HG02610 (cell line): Measurements from ENCODE around the gene PDE6D.
"Not testable (repeated sequence)": the region's sequence is repeated elsewhere in the genome, so short reads cannot be mapped to it uniquely, and the experiment has no call there.

Experiments
- ATAC-seq: cut with Tn5 transposase; IDR thresholded peaks from one replicate; pipeline ENCODE4 v1.9.1; 2021; ENCODE audit warnings: mild to moderate bottlenecking, moderate library complexity; ENCODE audit not compliant: unreplicated experiment

Gene PDE6D

DNA sequence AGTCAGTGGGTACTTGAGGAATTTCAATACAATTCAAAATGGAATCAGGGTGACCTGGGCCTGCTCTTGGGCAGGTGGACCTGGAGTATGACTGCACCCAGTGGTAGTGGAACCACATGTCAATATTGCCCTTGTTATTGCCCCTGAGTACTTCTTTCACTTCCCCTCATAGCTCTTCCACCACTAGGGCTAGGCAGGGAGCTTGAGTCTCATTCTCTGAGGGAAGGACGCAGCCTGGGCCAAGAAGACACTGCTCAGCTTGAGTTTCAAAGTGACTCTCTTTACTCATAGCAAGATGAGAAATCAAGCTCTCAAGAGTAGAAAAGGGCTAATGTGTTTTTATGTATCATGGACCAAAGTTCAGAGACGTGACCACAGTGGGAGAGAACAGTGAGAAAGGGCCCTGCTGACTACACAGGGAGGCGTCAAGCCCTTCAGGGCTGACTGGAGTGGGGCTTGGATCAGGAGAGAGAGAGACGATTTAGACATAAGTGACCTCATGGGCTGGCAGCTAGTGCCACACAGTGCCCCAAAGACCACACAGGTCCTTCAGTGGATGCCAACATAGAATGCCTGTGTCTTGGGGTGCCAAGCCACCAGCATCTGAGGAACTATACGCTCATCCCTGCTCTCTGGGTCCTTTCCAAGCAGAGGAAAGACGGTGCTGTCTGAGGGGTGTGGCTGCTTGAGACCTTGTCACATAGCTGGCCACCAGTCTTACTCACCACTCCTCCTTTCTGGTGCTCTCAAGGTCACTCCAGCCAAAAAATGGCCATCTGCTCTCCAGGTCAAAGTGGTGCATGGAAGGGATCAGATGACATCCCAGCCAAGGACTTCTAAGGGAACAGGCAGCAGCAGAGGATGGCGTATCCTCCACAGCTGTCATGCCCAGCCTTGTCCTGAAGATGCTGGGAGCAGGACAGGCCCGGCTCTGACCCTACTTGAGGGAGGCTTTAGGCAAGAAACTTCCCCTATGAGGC is 59.8 kb downstream of the PDE6D start:
- peak; percentile 78 for ATAC-seq

DNA sequence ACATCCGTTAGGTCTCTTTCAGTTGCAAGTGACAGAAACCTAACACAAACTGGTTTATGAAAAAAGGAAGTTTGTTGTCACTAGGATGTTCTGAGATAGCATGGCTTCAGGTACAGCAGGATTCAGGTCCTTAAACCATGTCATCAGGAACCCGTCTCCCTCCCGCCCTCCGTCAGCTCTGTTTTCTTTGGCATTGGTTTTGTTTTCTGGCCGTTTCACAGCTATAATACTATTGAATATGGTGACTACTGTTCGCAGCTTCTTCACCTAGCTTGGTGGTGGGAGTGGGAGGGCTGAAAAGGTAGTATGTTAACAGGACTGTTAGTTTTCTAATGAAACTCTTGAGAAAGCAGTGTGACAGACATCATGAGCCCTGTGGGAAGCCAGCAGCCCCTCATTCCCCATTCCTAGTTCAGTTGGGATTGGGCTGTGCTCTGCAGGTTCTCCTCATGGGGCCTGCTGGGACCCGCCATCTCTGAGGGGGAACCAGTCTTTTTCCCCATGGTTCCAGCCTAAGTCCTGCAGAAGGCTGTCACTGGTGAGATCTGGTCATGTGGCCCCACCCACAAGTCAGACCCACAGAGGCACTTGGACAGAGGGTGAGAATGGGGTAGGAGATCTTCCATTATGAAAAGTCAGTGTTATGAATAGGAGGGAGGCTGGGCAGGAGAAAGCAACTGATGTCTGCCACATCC is 60.6 kb downstream of the PDE6D start:
- no peak for ATAC-seq

DNA sequence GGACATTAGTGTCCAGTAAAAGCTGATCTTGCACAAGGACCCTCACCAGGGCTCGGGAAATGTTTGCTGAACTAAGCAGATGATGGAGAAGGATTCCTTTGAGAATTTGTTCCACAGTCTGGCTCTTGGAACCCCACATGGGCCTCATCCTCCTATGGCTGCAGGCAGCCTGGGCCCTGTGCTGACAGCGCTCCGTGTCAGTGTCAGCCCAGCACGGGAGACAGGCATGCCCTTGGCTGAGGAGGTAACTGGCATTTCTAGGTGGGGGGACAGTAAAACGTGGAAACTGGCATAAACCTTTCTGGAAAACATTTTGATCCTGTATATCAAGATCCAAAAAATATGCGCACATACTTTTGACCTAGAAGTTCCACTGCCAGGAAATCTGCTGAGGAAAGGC is 62.3 kb downstream of the PDE6D start:
- ATAC-seq = no peak

DNA sequence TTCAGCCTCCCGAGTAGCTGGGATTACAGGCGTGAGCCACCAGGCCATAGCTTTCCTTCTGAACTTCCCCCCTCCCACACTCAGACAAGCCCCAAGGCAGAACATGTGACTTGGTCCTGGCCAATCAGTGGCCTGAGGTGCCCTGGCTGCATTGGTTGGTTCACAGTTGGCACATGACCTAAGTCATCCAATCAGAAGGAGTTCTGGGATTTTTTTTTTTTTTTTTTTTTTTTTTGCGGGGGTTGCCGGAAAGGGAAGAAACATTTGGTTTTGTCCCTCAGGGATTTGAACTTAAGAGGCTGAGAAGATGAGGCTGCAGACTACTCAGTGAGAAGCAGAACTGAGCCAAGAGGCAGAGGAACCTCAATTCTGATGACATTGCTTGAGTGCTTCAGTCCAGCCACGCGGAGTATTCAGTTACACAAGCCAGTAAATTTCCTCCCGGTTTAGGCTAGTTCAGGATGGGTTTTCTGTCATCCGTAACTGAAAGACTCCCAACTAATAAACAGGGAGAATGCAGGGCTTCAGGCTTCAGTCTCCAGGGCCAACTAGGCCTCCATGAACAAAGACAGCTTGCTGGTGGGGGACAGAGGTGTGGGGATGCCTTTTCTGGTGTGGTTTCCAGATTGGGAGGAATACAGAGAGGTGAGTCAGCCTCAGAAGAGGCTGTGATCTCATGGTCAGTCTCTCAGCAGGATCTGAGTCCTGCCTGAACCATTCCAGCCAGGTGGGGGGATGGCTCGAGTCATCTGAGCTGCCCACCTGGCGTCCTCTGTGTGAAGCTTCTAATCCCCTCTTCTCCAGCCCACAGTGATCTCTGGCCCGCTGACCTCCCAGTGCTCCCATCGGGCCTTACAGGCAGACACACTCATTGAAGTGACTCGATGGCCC is 63.6 kb downstream of the PDE6D start:
- ATAC-seq = no peak

DNA sequence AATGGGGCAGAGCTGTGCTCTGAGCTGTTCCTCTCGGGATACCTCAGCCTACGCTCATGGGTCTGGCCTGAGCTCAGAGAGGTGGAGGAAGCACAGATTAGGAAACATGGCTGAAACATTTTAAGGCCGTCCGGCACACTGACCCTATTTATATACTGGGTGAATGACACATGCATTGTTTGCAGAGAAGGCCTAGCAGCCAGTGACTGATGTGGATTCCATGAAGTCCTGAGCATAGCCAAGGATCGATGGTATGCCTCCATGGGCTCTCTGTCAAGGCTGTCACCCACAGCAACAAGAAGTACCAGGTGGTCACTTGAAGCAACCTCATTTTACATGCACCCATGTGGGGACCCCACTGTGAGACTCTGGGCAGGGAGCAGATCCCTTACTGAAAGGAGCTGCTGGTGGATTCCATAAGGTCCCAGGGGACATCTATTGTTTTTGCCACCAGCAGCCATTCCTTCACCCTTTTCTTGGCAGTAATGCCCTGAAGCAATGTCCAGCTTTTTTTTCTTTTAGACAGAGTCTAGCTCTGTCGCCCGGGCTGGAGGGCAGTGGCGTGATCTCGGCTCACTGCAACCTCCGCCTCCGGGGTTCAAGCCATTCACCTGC is 64.3 kb downstream of the PDE6D start:
- ATAC-seq = no peak

DNA sequence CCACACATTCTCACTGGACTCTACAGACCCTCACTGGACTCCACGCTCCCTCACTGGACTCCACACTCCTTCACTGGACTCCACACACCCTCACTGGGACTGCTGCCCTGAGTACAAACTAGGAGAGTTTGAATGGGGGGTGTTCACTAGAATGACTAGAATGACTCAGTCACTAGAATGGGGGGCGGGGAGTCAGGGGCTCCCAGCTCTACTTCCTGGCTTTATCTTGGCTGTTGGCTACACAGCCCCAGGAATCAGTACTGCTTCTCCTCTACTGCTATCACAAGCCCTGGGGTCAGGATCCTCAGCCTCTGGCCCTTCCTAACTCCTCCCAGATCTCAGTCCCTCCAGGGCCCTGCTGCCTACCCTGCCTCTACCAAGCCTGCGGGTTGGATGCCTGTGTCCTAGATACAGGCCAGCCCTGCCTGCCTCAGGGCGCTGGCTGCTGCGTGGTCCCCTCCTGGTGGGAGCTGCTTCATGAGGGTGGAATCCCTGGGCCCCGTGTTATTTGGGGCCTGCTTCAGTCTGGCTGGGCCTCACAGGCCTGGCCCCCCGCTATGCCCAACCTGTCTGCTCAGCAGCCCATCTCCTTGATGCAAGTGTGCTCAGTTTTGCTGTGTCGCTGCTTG is 65.0 kb downstream of the PDE6D start:
- ATAC-seq = no peak

DNA sequence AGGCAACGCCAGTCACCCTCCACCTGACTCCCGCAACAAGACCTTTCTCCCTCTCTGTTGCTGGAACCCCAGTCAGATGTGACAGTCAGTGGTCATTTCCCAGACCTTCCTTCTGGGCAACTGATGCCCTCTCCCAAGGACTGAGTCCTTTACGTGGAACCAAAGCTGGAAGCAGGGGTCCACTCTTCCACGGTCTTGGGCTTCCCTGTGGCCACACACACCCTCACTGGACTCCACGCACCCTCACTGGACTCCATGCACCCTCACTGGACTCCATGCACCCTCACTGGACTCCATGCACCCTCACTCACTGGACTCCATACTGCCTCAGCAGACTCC is 65.6 kb downstream of the PDE6D start:
- ATAC-seq = no peak

DNA sequence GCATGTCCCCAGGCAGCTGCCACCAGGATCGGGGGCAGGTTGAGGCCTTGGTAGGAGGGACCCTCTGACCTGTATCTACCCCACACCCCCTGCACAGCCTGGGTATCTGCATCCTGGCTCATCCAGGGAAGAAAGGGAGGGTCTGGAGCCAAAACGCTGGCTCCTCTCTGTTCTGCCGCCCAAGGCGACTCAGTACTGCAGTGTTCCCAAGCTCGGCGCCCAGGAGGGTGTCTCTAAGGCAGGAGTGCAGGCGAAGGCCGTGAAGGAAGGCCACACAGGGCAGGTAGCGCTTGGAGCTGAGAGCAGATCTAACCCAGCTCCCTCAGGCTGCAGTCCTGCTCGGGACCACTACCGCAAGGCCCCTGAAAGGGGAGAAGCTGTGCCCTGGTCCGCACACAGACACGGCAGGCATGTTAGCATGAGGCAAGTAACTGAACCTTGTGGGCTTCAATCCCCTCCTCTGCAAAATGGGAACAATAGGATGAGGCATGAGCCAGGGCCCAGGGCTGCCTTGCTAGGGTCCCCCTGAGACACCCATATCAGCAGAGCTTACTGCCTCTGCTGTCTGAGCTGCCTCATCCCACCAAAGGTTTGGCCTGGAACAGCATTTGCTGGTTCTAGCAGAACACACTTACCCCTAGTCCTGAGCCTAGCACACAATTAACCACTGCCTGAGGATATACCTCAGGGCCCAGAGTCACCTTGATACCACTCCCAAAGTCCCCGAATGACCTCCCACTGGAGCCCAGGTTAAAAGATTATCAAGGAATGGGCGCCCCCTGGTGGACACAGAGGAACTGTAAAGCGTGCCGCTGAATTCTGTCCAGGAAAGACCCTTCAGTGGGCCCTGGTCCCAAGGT is 66.2 kb downstream of the PDE6D start:
- ATAC-seq = no peak

DNA sequence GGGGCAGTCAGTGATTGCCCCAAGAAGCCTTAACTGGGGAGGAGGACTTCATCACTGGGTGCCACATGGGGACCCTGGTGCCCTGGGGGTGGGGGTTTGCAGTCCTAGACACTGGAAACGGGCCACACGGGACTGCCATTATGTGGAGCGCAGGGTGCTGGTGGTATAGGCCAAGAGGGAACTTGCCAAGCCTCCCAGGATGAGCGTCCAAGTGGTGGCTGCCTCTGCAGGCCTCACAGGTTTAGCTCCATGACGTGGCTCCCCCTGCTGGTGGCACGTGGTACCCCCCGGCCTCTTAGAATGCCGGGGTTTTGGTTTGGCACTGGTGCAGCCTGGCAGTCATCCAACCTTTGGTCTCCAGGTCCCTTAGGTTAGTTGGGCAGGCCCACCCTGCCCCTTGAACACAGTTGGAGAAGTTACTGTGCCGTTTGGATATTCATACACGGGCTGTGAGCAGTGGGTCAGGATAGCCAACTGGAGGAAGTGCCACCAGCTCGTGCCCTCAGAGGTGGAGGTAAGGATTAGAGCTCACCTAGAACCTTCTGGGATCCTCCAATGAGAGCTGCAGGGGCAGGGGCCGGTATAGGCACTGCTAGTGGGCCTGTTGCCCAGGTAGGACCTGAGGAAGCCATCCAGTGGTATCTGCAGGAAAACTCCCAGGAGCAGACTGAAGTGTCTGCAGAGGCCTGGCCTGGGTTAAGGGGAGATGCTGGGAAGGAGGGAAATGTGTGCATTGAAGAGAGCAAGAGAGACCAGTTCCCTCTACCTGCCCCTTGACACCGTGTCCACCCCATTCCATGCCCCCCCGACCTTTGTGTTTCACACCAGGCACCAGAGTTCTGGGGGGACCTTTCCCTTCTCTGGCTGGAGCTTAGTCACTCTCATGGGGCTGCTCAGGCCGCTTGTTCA is 67.1 kb downstream of the PDE6D start:
- no peak for ATAC-seq

DNA sequence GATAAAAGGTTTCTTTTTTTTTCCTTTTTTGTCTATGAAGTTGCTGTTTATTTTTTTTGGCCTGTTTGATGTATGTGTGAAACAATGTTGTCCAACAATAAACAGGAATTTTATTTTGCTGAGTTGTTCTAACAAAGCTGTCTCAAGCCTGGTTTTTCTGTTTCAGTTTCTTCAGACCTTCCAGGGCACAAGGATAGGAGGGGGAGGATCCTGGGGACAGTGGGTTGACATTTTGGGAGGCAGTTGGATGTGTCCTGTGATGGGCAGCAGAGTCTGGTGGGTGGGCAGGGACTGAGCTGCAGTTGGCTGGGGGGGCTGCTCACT is 67.7 kb downstream of the PDE6D start:
- not testable (repeated sequence) for ATAC-seq

DNA sequence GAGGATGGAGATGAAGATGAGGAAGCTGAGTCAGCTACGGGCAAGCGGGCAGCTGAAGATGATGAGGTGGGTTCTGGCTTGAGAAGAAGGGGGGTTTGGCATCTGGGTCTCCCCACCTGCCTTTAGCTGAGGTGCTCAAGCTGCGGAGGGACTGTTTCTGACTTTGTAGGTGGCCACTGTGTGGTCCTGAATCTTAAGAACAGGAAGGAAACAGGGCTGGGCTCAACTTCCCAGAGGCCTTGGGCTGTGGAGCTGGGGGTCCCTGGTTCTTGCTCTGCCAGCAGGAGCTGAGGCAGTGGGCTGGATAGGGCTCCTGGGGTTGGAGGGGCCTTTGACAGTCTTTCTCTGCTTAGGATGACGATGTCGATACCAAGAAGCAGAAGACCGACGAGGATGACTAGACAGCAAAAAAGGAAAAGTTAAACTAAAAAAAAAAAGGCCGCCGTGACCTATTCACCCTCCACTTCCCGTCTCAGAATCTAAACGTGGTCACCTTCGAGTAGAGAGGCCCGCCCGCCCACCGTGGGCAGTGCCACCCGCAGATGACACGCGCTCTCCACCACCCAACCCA is 68.5 kb downstream of the PDE6D start:
- not testable (repeated sequence) for ATAC-seq

DNA sequence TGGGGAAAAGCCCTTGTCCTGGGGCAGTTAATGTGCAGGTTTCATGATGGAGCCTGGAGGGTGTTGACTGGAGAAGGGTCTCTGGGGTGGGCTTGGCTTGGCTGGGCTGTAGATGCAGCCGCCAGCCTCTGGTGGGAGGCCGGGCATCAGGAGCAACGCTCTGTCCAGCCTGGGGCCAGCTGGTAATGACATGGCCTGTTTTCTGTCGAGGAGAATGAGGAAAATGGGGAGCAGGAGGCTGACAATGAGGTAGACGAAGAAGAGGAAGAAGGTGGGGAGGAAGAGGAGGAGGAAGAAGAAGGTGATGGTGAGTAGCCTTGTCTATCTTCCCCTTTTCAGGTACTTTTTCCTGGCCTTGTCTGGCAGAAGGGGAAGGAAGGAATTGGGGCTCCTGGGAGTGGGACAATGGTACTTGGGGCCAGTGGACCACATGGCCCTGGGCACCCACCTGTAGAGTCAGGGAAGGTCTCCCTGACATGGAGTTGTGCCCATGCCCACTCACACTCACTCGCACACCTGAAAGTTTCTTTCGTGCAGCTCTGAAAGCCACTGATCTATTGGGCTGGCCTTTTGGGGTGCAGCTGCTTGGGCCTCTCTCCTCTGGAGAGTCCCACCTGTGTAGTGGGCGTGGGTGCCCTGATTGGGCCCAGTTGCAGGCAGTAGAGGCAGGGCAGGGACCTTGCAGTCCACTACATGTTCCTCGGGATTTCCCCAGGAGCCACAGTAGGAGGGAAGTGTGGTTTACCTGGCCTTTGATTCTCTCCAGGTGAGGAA is 69.2 kb downstream of the PDE6D start:
- no peak for ATAC-seq

DNA sequence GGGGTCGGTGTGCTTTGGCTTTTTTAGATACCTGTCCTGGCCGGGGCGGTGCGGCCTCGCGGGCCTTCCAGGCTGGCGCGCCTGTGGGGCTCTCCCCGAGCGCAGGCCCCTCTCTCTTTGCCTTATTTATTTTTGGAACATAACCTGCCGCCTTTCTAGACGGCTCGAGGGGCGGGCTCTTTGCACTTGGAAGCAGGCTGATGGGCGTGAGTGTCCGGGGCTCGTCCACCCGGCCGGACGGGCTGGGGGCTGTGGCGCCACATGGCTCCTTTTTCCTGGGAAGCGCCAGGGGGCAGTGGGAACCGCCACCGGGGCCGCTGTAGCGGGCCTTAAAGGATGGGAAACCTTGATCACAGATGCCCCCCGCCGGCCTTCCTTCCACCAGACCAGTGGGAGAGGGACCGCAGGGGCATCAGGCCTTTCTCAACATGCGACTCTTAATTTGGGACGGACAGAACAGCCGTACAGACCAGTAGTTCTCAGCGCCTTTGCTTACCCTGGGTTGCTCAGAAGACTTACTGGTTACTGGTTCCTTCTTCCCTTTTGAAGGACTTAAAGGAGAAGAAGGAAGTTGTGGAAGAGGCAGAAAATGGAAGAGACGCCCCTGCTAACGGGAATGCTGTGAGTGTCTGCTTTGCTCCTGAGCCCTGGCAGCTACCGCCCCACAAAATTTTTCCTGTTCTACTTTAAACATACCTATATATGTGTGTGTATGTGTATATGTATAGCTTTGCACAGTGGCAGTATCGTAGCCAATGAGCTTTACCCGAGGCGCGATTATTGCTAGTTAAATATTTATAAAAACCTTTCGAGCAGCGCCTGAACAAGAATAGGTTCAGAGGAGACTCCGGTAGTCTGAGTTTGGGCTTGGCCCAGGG is 70.0 kb downstream of the PDE6D start:
- no peak for ATAC-seq

DNA sequence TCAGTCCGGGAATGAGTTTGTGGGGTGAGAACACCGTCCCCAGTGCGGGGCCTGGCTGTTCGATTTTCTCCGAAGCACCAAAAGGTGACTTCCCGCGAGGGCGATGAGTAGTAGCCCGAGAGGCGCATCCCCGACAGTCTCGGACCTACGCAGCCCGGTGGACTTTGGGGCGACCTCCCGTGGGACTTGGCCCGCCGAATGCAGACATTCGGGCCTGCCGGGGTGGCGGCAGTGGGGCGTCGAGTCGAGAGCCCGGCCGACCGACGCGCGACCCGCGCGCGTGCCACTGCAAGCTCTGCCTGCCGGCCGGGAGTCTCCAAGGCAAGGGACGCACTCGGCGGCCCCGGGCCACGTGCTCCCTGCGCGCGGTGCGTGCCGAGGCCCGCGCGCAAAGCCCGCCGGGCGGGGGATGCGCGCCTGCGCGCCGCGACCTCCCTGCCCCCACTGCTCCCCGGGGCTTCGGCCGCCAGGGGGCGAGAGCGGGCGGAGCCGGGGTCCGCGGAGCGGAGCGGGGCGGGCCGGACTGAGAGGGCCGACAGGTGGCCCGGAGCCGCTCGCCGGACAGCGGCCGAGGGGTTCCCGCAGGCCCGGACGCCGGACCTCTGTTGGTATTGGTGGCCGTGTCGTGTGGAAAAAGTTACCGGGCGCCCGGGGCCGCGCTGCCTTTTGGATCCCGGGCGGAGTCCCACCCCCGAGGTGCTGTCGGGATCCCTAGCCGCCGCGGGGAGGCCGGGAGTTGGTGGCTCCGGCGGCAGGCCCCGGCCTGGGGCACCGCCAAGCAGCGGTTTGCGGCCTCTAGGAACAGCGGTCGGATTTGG is 70.9 kb downstream of the PDE6D start:
- peak; percentile 26 for ATAC-seq

DNA sequence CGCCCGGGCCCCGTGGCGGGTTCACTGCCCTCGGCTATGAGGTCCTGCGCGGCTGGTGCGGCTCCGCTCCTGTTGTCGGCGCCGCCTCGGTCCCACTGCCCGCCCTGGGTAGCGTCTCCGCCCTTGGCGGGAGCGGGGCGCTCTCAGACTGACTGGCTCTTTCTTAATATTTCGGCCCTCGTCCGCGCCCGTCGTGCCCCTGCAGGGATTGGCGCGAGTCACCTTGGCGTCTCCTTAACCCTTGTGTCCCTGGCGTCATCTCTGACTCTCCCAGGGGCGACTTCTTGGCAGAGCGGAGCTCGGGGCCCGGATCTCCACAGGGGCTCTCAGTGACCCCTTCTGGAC is 71.5 kb downstream of the PDE6D start:
- ATAC-seq = no peak
